Ishikawa (cell line): ENCODE data around the gene CHURC1.

Source experiments
- CEBPB ChIP-seq: IDR thresholded peaks from 2 replicates; pipeline ENCODE4 v1.6.1; 2012
- CREB1 ChIP-seq: IDR thresholded peaks from 2 replicates; pipeline ENCODE4 v1.6.1; 2012; ENCODE audit warnings: low read depth
- EGR1 ChIP-seq: IDR thresholded peaks from 2 replicates; pipeline ENCODE4 v1.6.1; 2012
- EP300 ChIP-seq: IDR thresholded peaks from 2 replicates; pipeline ENCODE4 v1.6.1; 2012; ENCODE audit warnings: borderline replicate concordance
- FOXM1 ChIP-seq: IDR thresholded peaks from 2 replicates; pipeline ENCODE4 v1.6.1; 2012; ENCODE audit warnings: low read depth, borderline replicate concordance
- MAX ChIP-seq: IDR thresholded peaks from 2 replicates; pipeline ENCODE4 v1.6.1; 2012
- NFIC ChIP-seq: IDR thresholded peaks from 2 replicates; pipeline ENCODE4 v1.6.1; 2012
- RAD21 ChIP-seq: IDR thresholded peaks from 2 replicates; pipeline ENCODE4 v1.6.1; 2012; ENCODE audit warnings: low read depth
- REST ChIP-seq: IDR thresholded peaks from 2 replicates; pipeline ENCODE4 v1.6.1; 2012; ENCODE audit warnings: low read depth, mild to moderate bottlenecking
- TAF1 ChIP-seq: IDR thresholded peaks from 2 replicates; pipeline ENCODE4 v1.6.1; 2012; ENCODE audit warnings: low read depth, mild to moderate bottlenecking
- TCF12 ChIP-seq: IDR thresholded peaks from 2 replicates; pipeline ENCODE4 v1.6.1; 2012; ENCODE audit warnings: low read depth
- USF1 ChIP-seq: IDR thresholded peaks from 2 replicates; pipeline ENCODE4 v1.6.1; 2012
- YY1 ChIP-seq: IDR thresholded peaks from 2 replicates; pipeline ENCODE4 v1.6.1; 2012; ENCODE audit warnings: low read depth
- ZBTB7A ChIP-seq: IDR thresholded peaks from 2 replicates; pipeline ENCODE4 v1.6.1; 2012; ENCODE audit warnings: low read depth

DNA sequence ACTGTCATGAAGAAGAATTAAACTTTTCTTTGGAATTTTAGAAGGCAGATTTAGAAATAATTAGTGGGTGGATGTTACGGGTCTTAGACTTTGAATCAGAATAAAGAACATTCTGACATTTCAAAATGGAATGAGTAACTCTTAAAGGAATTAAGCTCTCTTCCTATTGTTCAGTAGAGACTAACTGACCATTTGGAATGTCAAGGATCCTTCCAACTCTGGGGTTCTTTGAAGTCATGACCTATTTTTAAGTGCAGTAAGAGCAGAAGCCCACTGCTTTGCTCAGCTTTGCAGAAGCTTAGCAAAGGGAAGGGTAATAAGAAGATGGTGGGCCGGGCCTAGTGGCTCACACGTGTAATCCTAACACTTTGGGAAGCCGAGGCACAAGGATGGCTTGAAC, 4.0 kb downstream of the CHURC1 start:
- TF ChIP-seq NFIC = no peak
- no peak for TF ChIP-seq ZBTB7A
- no peak for TF ChIP-seq EP300
- TF ChIP-seq TAF1 = no peak
- TF ChIP-seq MAX = no peak
- TF ChIP-seq REST = no peak
- no peak for TF ChIP-seq RAD21
- no peak for TF ChIP-seq TCF12
- TF ChIP-seq CREB1 = no peak
- TF ChIP-seq EGR1 = no peak
- TF ChIP-seq FOXM1 = no peak
- TF ChIP-seq CEBPB = no peak
- no peak for TF ChIP-seq YY1
- TF ChIP-seq USF1 = no peak
